Progenitor cell of endocrine pancreas (in vitro differentiated cells): ENCODE results near the gene NEGR1. TPM values are rescaled to one million over a fixed set of nuclear protein-coding genes. Genes with fewer than 3 reads are reported as not detected.

ENCODE experiments used
- DNase-seq: peaks from one replicate; pipeline ENCODE4 v3.0.0; 2021; ENCODE audit warnings: low spot score; ENCODE audit not compliant: unreplicated experiment
- H3K27ac Mint-ChIP-seq: 2 replicates; pipeline ENCODE4 v1.8.0; 2021; ENCODE audit warnings: mild to moderate bottlenecking, moderate library complexity, mixed read lengths
- H3K27me3 Mint-ChIP-seq: 2 replicates; pipeline ENCODE4 v1.8.0; 2021; ENCODE audit warnings: mixed read lengths
- H3K36me3 Mint-ChIP-seq: 2 replicates; pipeline ENCODE4 v1.8.0; 2022; ENCODE audit warnings: mixed read lengths; ENCODE audit not compliant: insufficient read depth
- H3K4me1 Mint-ChIP-seq: 2 replicates; pipeline ENCODE4 v1.8.0; 2021; ENCODE audit warnings: low read depth, mixed read lengths
- H3K4me3 Mint-ChIP-seq: 2 replicates; pipeline ENCODE4 v1.8.0; 2021; ENCODE audit warnings: low read depth, mild to moderate bottlenecking, moderate library complexity, mixed read lengths
- H3K9me3 Mint-ChIP-seq: 2 replicates; pipeline ENCODE4 v1.8.0; 2021; ENCODE audit warnings: low read depth, mixed read lengths
- CTCF ChIP-seq: fragments of 200-600 bp; sonication (generic); IDR thresholded peaks from one replicate; pipeline ENCODE4 v1.5.0; 2021; ENCODE audit warnings: antibody characterized with exemption, mild to moderate bottlenecking; ENCODE audit not compliant: unreplicated experiment
- total RNA-seq: library from RNA; stranded (reverse); gene quantifications from 2 replicates; pipeline ENCODE4 v1.2.1, GENCODE V29; 2021

The NEGR1 gene
- total RNA-seq, 1 donor from 2014 or later = 3.1 TPM

- no peak overlapping the region for H3K27ac Mint-ChIP-seq
- peaks cover 2% of the 10 kb centered on the region for H3K4me1 Mint-ChIP-seq
- no peaks in the 10 kb centered on the region for H3K36me3 Mint-ChIP-seq
- no peak for TF ChIP-seq CTCF
- no peaks in the 10 kb centered on the region for H3K9me3 Mint-ChIP-seq
- H3K4me3 Mint-ChIP-seq = no peak overlapping the region
- no peaks in the 10 kb centered on the region for H3K27me3 Mint-ChIP-seq
- DNase-seq = no peak
These were observed 499.3 kb downstream of the NEGR1 start for GRCh38 chr1:71783071-71783470.

- Mint-ChIP-seq H3K27me3 (no peaks in the 10 kb centered on the region), H3K27ac (no peak overlapping the region), H3K36me3 (no peaks in the 10 kb centered on the region), H3K4me3 (no peak overlapping the region), H3K4me1 (peaks cover 2% of the 10 kb centered on the region), H3K9me3 (no peaks in the 10 kb centered on the region)
- no peak for TF ChIP-seq CTCF
- DNase-seq = no peak
These were observed 500.9 kb downstream of the NEGR1 start for GRCh38 chr1:71781450-71781849.

GRCh38 chr1:71780681-71781080 is 501.7 kb downstream of the NEGR1 start:
- no peak overlapping the region for H3K4me3 Mint-ChIP-seq
- H3K27me3 Mint-ChIP-seq = no peaks in the 10 kb centered on the region
- no peak for TF ChIP-seq CTCF
- DNase-seq = no peak
- peaks cover 2% of the 10 kb centered on the region for H3K4me1 Mint-ChIP-seq
- no peaks in the 10 kb centered on the region for H3K36me3 Mint-ChIP-seq
- no peak overlapping the region for H3K27ac Mint-ChIP-seq
- no peaks in the 10 kb centered on the region for H3K9me3 Mint-ChIP-seq

- H3K27me3 Mint-ChIP-seq = no peaks in the 10 kb centered on the region
- no peak for DNase-seq
- H3K4me1 Mint-ChIP-seq = no peaks in the 10 kb centered on the region
These were observed 503.4 kb downstream of the NEGR1 start for GRCh38 chr1:71778940-71779339.

GRCh38 chr1:71777094-71777493 is 505.2 kb downstream of the NEGR1 start:
- H3K9me3 Mint-ChIP-seq = no peaks in the 10 kb centered on the region
- no peak overlapping the region for H3K27ac Mint-ChIP-seq
- TF ChIP-seq CTCF = no peak
- DNase-seq = no peak
- no peak overlapping the region for H3K4me3 Mint-ChIP-seq
- H3K27me3 Mint-ChIP-seq = no peaks in the 10 kb centered on the region
- no peaks in the 10 kb centered on the region for H3K4me1 Mint-ChIP-seq
- no peaks in the 10 kb centered on the region for H3K36me3 Mint-ChIP-seq

More at GRCh38 chr1:71778940-71779339, 503.4 kb downstream of the NEGR1 start:
- H3K27ac Mint-ChIP-seq = no peak overlapping the region
- H3K36me3 Mint-ChIP-seq = no peaks in the 10 kb centered on the region
- H3K9me3 Mint-ChIP-seq = no peaks in the 10 kb centered on the region
- no peak overlapping the region for H3K4me3 Mint-ChIP-seq
- TF ChIP-seq CTCF = no peak
